NK-92 (cell line): Measurements from ENCODE around the gene LASP1NB.
"Not testable (repeated sequence)": the region's sequence is repeated elsewhere in the genome, so short reads cannot be mapped to it uniquely, and the experiment has no call there.

Source experiments
- DNase-seq: peaks from one replicate; lab custom pipeline; 2025; ENCODE audit not compliant: unreplicated experiment; lab: John Stamatoyannopoulos, UW

The LASP1NB gene

DNA sequence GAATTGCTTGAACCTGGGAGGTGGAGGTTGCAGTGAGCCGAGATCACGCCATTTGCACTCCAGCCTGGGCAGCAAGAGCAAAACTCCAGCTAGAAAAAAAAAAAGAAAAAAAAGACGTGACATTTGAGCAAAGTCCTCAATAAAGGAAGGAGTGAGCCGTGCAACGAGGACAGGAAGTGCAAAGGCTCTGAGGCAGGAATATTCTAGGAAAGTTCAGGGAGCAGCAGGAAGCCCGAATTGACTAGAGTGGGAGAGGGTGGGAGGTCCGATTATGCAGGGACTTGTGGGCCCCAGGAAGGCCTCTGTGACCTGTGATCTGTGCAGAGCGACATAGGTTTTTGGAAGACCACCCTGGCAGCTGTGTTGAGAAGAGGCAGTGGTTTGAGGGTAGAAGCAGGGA lies 8.6 kb upstream of the LASP1NB start:
- no peak for DNase-seq

DNA sequence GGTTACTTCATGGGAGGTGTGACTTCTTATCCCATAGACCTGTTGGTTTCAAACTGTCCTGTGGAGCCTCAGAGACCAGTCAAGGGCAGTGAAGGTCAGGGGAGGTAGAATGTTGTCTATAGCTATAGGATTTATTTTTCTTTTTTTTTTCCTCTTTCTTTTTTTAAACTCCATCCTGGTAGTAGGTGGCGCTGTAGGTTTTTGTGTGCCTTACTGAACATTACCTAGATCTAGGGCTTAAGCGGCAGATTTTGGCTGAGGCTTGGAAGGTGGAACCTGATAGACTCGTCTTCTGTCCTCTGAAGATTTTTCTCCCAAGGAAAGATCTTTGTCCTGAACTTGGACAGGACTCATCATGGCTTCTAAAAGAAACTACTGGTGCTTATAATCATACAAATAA lies 8.2 kb upstream of the LASP1NB start:
- no peak for DNase-seq

GRCh38 chr17:38918129-38918913 lies 7.1 kb upstream of the LASP1NB start:
- DNase-seq = no peak

DNA sequence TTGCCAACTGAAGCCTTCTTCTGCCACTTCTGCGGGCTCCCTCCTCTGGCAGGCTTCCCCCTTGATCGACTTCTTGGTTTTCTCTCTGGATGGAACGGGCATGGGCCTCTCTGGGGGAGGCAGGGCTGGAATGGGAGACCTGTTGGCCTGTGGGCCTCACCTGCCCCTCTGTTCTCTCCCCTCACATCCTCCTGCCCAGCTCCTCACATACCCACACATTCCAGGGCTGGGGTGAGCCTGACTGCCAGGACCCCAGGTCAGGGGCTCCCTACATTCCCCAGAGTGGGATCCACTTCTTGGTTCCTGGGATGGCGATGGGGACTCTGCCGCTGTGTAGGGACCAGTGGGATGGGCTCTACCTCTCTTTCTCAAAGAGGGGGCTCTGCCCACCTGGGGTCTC lies 6.5 kb upstream of the LASP1NB start:
- DNase-seq = no peak

- DNase-seq = no peak
Measured at GRCh38 chr17:38919316-38920078, 5.9 kb upstream of the LASP1NB start.

- no peak for DNase-seq
Measured at GRCh38 chr17:38920374-38921291, 4.8 kb upstream of the LASP1NB start.

DNA sequence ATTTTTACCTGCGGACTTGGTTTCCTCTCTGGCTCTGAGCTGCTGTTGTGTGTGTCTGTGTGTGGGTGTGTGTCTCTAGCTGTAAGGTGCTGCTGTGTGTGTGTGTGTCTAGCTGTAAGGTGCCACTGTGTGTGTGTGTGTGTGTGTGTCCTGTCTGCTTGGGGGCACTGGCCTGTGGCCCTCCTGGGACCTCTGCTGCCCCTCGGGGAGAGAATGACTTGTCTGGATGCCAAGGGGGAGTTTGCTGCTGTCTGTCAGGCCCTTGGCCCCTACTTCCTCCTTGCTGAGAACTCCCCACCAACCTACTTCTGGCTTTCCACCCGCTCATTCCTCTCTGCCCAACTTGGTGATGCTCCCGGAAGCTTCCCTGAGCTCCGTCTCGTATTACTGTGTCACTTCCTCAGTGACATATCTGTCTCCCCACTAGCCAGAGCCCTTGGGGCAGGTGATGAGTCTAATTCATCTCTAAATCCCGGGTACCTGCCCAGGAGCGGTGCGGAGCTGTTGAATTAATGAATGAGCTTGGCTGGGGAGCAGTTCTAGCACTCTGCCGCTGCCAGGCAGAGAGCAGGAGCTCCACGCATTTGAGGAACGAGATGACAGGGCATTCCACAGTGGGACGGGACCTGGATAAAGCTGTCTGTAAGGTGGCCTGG lies 3.5 kb upstream of the LASP1NB start:
- no peak for DNase-seq

- no peak for DNase-seq
Measured at GRCh38 chr17:38922538-38923297, 2.7 kb upstream of the LASP1NB start.

GRCh38 chr17:38926293-38927070 lies 1.1 kb downstream of the LASP1NB start:
- DNase-seq = no peak

GRCh38 chr17:38930782-38931181 lies 5.4 kb downstream of the LASP1NB start:
- DNase-seq = not testable (repeated sequence)

- DNase-seq = not testable (repeated sequence)
Measured at GRCh38 chr17:38933962-38934361, 8.5 kb downstream of the LASP1NB start.

DNA sequence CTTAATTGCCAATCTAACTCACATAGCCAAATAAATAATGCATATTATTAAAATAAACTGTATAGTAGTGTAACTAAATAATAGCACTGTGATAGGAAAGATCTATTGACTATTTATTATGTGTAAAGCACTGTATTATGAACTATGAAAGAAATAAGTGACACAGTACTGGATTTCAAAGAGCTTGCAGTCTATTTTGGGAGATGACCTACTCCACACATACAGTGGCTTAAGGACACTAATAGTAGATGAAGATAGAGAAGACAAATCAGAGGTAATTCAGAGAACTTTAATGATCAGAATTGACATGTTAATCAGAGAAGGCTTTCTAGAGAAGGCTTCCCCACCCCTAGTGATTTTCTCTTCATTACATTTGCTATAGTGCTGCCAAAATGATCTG lies 14.6 kb downstream of the LASP1NB start:
- no peak for DNase-seq

DNA sequence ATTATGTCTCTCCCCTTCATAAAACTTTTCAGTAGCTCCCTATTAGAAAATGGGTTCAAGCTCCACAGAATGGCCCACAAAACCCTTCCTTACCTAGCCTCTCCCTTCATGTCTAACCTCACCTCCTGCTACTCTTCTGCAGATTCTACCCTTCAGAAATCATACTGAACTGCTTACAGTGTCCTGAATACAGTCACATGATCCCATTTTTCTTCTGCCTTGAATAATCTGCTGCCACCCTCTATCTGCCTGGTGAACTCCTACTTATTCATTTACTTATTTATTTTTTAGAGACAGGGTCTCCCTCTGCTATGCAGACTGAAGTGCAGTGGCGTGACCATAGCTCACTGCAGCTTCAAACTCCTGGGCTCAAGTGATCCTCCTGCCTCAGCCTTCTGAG lies 15.0 kb downstream of the LASP1NB start:
- DNase-seq = no peak

- no peak for DNase-seq
Measured at GRCh38 chr17:38942696-38943334, 17.4 kb downstream of the LASP1NB start.

DNA sequence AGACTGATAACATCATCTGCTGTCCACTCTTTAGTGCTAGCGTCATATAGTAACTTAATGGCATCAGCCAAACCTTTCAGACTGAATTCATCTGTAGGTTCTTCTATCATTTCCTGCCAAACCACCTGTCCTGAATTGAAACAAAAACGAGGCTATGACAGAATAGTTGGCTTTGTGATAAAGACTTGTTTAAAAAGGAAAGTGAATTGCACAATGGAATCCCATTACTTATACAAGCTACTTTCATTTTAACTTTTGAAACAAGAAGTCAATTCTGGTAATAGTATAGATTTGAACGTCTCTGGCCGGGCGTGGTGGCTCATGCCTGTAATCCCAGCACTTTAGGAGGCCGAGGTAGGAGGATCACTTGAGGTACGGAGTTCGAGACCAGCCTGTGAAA lies 18.2 kb downstream of the LASP1NB start:
- no peak for DNase-seq

- DNase-seq = no peak
Measured at GRCh38 chr17:38947189-38947588, 21.8 kb downstream of the LASP1NB start.

- DNase-seq = not testable (repeated sequence)
Measured at GRCh38 chr17:38953800-38954199, 28.4 kb downstream of the LASP1NB start.

DNA sequence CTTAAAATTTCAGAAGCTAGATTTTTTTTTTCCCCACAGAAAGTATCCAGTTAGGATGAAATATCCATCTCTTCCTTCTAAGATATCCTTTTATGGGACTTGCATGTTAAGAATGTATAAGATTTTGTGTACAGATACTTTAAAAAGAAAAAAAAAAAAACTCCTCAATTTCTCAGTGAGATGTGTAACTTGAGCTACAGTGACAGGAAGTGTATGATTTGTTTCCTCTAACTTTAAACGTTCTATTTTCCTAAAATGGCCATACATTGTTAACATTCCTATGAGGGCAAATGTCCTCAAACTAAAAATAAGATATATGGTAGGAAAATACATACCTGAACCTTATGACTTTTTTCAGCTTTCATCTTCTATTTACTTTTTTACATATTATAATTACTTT lies 32.9 kb downstream of the LASP1NB start:
- no peak for DNase-seq

DNA sequence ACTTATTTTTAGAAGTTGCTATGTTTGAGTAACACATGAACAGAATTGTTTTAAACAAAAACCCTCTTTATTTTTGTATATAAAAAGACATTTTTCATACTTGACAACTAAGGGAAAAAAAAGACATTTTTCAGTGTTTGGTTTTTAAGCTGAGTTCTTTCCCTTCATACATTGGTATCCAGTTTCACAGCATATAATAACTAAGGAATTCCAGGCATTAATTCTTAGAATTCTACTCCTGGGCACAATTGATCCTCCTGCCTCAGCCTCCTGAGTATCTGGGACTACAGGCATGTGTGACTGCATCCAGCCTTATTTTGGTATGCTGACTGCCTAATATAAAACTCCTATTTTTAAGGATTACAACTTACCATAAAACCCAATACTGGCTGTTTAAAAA lies 33.3 kb downstream of the LASP1NB start:
- DNase-seq = no peak
